Activated naive CD4-positive, alpha-beta T cell treated with anti-CD3 and anti-CD28 coated beads, Interleukin-2, amount 10 ng/mL, durations not matched to agents 7 days and 5 days (primary cell): ENCODE measurements around the gene HGS.

Source experiments
- CTCF ChIA-PET: fragments of 350-600 bp; sonication (Branson Sonifier 250); formaldehyde crosslinking; loops from one replicate; lab custom pipeline; 2021; ENCODE audit warnings: antibody characterized with exemption; lab: Charles Lee
- DNase-seq: peaks from one replicate; pipeline ENCODE4 v3.0.0-alpha.2; 2020
- H3K27ac Mint-ChIP-seq: one replicate; pipeline ENCODE4 v1.8.0; 2021; ENCODE audit warnings: mild to moderate bottlenecking, moderate library complexity, mixed read lengths
- H3K27me3 Mint-ChIP-seq: one replicate; pipeline ENCODE4 v1.8.0; 2021; ENCODE audit warnings: mild to moderate bottlenecking, mixed read lengths
- H3K36me3 Mint-ChIP-seq: one replicate; pipeline ENCODE4 v1.8.0; 2021; ENCODE audit warnings: mixed read lengths
- H3K4me1 Mint-ChIP-seq: one replicate; pipeline ENCODE4 v1.8.0; 2021; ENCODE audit warnings: mixed read lengths
- H3K4me3 Mint-ChIP-seq: one replicate; pipeline ENCODE4 v1.8.0; 2021; ENCODE audit warnings: mild to moderate bottlenecking, moderate library complexity, mixed read lengths
- H3K9me3 Mint-ChIP-seq: one replicate; pipeline ENCODE4 v1.8.0; 2021; ENCODE audit warnings: mixed read lengths

The HGS gene

DNA sequence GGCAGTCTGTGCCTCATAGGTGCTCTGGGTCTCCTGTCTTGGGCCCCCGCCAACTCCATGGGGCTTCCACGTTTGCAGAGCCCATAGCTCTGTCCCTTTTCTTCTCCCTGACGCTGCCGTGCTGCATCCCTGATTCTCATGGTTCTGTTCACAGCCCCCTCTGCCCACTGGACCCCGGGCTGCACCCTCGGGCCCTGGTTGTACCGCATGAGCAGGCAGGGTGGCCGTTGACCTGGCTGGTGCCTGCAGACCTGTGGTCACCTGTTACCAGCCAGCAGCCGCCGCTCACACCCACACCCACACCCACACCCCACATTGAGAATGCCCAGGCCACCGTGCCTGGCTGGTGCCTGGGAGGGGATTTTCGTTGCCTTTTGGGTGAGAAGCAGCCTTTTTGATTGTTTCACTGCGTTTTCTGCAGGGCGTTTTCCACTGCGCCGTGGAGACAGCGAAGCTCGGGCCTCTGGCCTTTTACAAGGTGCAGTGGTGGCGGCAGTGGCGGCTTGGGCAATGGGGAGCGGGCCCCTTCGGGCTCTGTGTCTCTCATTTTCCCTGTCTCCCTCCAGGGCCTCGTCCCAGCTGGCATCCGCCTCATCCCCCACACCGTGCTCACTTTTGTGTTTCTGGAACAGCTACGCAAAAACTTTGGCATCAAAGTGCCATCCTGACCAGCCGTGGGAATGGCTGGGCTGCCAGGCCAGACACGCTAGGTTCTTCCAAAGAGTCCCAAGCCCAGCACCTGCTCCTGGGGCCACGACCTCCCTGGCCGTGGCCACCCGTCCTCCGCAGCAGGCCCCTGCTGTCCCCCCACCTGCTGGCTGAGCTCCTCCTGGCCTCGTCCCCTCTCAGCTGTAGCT, 35.8 kb downstream of the HGS start:
- Mint-ChIP-seq H3K4me3 (no peak overlapping the region), H3K9me3 (no peaks in the 10 kb centered on the region), H3K36me3 (peaks cover 3% of the 10 kb centered on the region), H3K4me1 (peaks cover 3% of the 10 kb centered on the region), H3K27me3 (peaks cover 25% of the 10 kb centered on the region), H3K27ac (no peak overlapping the region)
- DNase-seq = no peak
- CTCF ChIA-PET = no interaction called here

DNA sequence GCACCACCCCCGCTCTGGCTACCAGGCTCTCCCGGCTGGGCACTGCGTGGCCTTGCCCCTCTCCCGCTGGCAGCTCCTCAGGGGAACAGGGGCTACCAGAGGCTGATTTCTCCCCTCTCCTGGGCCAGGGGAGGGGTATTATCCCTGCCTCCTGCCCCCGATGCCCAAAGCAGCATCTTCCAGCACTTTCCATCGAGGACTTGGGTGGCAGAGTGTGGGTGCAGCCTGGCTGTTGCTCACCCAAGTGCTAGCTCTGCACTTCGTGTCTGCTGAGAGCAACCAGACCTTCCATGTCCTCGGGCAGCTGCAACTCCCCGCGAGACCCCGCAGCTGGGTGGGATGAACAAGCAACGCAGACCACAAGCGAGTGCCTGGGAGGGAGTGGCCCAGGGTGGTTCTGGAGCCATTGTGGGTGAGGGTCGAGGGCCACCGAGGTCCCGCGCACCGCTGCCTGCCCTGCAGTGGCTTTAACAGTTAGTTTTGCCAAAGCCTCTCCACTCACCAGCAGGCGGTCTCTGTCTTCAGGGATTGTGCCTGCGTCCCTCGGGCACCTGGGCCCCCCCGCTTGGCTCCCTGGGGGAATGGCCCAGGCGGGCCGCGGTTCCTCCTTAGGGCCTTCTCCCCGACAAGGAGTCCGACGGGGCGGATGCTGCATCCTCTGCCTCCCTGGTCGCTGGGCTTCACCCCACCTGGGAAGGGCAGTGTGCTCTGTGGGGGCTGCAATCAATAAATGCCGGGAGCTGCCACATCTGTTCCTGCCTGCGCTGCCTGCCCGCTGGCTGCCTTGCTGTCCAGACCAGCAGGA, 36.7 kb downstream of the HGS start:
- Mint-ChIP-seq H3K27ac (no peak overlapping the region), H3K4me1 (peaks cover 3% of the 10 kb centered on the region), H3K4me3 (no peak overlapping the region), H3K9me3 (no peaks in the 10 kb centered on the region), H3K36me3 (peaks cover 3% of the 10 kb centered on the region), H3K27me3 (peaks cover 28% of the 10 kb centered on the region)
- DNase-seq = no peak
- CTCF ChIA-PET = interaction anchor here (0.6 to 1.3 kb wide), 2 partner anchors 14 to 17 kb away, joined by 3 to 4 read pairs; no protein-coding TSS in a partner anchor

DNA sequence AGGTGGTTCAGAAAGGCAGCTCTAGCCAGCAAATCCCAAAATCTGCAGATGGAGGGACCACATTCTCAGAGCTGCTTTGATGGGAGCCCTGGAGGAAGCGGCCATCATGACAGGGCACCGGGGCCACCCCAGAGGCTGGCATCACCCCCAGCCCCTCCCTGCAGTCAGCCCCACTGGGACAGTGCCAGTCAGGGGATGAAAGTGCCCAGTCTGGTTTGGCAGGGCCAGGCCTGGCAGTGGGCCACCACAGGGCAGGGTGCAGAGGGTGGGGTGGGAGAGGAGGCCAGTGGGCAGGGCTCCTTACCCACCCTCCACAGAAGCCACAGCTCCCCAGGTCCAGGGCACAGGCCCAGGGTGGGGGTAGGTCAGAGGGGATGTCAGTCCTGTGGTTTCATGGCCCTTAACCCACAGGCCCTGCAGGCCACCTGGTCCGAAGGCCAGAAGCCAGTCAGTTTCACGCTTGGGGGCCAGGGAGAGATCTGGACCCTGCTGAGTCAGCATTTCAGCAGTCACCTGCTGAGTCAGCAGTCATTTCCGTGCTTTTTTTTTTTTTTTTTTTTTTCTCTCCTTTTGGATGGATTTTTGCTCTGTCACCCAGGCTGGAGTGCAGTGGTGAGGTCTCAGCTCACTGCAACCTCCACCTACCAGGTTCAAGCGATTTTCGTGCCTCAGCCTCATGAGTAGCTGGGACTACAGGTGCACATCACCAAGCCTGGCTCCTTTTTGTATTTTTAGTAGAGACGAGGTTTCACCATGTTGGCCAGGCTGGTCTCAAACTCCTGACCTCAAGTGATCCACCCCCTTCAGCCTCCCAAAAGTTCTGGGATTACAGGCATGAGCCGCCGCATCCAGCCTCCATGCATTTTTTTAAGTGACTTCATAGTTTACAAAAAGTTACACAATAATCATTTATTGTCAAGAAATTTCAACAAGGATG, 38.6 kb downstream of the HGS start:
- peaks cover 35% of the 10 kb centered on the region for H3K27me3 Mint-ChIP-seq
- DNase-seq = no peak
- H3K9me3 Mint-ChIP-seq = no peaks in the 10 kb centered on the region
- H3K27ac Mint-ChIP-seq = no peak overlapping the region
- H3K4me3 Mint-ChIP-seq = no peak overlapping the region
- peaks cover 3% of the 10 kb centered on the region for H3K4me1 Mint-ChIP-seq
- peaks cover 3% of the 10 kb centered on the region for H3K36me3 Mint-ChIP-seq
- CTCF ChIA-PET = interaction anchor here (0.7 kb wide), 1 partner anchor 149 kb away, joined by 3 read pairs; no protein-coding TSS in a partner anchor

DNA sequence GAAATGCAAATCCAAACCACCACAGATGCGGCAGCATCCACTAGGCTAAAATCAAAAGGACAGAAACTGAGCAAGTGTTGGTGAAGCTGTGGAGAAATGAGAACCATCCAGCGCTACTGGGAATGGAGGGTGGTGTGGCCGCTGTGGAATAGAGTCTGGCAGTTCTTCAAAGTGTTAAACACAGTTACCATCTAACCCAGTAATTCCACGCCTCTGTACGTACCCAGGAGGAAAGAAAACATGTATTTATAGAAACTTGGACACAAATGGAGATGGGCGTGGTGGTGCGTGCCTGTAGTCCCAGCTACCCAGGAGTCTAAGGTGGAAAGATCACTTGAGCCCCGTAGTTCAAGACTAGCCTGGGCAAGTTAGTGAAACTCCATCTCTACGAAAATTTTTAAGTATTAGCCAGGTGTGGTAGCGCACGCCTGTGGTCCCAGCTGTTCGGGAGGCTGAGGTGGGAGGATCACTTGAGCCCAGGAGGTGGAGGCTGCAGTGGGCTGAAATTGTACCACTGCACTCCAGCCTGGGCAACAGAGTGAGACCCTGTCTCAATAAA, 39.9 kb downstream of the HGS start:
- DNase-seq = no peak
- Mint-ChIP-seq H3K27me3 (peaks cover 39% of the 10 kb centered on the region), H3K4me3 (no peak overlapping the region), H3K36me3 (peaks cover 3% of the 10 kb centered on the region), H3K27ac (no peak overlapping the region), H3K4me1 (peaks cover 3% of the 10 kb centered on the region), H3K9me3 (no peaks in the 10 kb centered on the region)
- CTCF ChIA-PET = no interaction called here

DNA sequence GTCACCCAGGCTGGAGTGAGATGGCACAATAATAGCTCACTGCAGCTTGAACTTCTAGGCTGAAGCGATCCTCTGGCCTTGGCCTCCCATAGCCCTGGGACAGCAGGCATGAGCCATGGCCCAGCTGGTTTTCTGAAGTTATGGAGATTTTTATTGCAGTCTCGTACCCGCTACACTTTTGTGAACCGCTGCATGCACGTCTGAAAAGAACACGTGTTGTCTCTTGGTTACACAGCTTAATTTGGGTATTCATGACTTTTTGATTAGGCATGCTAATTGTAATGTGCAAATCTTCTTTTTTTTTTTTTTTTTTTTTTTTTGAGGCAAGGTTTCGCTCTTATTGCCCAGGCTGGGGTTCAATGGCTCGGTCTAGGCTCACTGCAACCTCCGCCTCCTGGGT, 41.6 kb downstream of the HGS start:
- H3K4me1 Mint-ChIP-seq = peaks cover 3% of the 10 kb centered on the region
- H3K36me3 Mint-ChIP-seq = no peaks in the 10 kb centered on the region
- CTCF ChIA-PET = no interaction called here
- DNase-seq = no peak
- H3K4me3 Mint-ChIP-seq = no peak overlapping the region
- no peak overlapping the region for H3K27ac Mint-ChIP-seq
- peaks cover 39% of the 10 kb centered on the region for H3K27me3 Mint-ChIP-seq
- no peaks in the 10 kb centered on the region for H3K9me3 Mint-ChIP-seq

DNA sequence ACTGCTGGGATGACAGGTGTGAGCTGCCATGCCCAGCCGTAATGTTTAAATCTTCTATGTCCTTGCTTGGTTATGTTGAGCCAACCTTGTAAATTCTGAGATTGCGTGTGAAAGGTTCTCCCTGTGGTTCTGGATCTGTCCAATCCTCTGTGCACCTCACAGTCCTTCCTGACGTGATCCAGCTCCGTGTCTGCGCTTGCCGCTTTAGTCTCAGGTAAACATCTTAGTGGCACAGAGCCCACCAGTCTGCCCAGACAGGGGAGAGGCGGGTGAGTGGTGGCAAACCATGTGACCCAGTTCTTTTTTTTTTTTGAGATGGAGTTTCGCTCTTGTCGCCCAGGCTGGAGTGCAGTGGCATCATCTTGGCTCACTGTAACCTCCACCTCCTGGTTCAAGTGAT, 42.2 kb downstream of the HGS start:
- Mint-ChIP-seq H3K27me3 (peaks cover 44% of the 10 kb centered on the region), H3K36me3 (no peaks in the 10 kb centered on the region), H3K4me3 (no peak overlapping the region), H3K4me1 (peaks cover 5% of the 10 kb centered on the region), H3K27ac (no peak overlapping the region), H3K9me3 (no peaks in the 10 kb centered on the region)
- CTCF ChIA-PET = no interaction called here
- no peak for DNase-seq

DNA sequence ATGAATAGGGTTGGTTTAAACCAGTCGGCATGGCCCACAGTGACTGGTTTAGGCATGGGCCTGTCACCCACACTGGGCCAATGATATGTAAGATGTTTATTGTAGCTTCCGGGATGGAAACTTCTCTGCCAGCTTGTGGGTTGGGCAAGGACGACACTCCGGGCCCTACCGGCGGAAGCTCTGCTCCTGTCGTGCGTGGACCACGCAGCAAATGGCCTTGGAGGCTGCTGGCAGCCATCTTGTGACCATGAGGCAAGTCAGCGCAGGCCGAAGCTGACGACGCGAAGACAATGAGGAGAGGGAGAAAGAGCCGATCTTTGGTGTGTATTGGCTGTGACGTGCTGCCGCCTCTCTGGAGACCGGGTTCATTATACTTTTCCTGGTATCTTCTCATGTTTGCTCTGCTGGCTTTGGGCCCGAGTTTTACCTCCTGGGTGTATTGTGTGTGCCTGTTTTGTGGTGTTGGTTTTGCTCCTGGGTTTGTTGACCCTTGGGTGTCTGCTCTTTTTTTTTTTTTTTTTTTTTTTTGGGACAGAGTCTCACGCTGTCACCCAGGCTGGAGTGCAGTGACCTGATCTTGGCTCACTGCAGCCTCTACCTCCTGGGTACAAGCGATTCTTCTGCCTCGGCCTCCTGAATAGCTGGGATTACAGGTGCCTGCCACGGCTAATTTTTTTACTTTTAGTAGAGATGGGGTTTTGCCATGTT, 43.7 kb downstream of the HGS start:
- Mint-ChIP-seq H3K4me3 (no peak overlapping the region), H3K27me3 (peaks cover 51% of the 10 kb centered on the region), H3K36me3 (no peaks in the 10 kb centered on the region), H3K27ac (no peak overlapping the region), H3K4me1 (peaks cover 9% of the 10 kb centered on the region), H3K9me3 (no peaks in the 10 kb centered on the region)
- CTCF ChIA-PET = no interaction called here
- DNase-seq = no peak

DNA sequence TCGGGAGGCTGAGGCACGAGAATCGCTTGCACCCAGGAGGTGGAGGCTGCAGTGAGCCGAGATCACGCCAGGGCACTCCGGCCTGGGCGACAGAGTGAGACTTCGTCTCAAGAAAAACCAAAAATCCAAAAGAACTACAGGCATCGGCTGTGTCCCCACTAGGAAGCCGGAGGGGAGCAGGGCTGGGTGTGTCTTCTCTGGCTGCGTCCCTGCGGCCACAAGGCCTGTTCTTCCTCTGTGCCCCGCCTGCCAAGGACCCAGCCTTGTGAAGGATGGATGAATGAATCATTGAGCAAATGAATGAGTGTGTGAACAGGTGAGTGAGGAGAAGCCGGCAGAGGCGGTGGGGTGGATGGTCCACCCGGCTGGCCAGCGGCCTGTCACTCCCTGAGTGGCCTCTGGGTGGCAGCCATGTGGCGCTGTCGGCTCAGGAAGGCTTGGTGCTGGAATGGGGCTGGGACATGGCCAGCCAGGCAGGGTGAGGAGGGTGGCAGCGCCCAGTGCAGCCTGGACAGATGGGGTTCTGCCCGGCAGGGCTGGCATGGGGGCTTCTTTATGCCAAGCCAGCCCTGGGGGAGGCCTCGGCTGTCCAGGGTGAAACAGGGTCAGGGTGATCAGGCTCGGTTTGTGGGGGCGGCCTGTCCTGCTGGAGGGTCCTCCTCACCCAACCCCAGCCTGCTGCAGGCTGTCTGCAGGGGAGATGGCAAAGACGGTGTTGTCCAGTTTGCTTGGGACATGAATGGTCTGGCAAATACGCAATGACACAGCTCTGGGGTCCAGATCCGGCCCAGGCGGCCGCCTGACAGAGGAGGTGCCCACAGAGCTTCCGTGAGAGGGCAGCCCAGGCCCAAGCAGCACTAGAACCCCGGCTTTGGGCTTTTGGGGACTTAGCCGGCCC, 49.9 kb downstream of the HGS start:
- H3K4me3 Mint-ChIP-seq = no peak overlapping the region
- H3K27me3 Mint-ChIP-seq = peaks cover 68% of the 10 kb centered on the region
- no peaks in the 10 kb centered on the region for H3K9me3 Mint-ChIP-seq
- no peak overlapping the region for H3K27ac Mint-ChIP-seq
- peaks cover 18% of the 10 kb centered on the region for H3K4me1 Mint-ChIP-seq
- peak; percentile 79 for DNase-seq
- CTCF ChIA-PET = interaction anchor here (1.2 kb wide), 1 partner anchor 12 kb away, joined by 4 read pairs; no protein-coding TSS in a partner anchor
- H3K36me3 Mint-ChIP-seq = no peaks in the 10 kb centered on the region

DNA sequence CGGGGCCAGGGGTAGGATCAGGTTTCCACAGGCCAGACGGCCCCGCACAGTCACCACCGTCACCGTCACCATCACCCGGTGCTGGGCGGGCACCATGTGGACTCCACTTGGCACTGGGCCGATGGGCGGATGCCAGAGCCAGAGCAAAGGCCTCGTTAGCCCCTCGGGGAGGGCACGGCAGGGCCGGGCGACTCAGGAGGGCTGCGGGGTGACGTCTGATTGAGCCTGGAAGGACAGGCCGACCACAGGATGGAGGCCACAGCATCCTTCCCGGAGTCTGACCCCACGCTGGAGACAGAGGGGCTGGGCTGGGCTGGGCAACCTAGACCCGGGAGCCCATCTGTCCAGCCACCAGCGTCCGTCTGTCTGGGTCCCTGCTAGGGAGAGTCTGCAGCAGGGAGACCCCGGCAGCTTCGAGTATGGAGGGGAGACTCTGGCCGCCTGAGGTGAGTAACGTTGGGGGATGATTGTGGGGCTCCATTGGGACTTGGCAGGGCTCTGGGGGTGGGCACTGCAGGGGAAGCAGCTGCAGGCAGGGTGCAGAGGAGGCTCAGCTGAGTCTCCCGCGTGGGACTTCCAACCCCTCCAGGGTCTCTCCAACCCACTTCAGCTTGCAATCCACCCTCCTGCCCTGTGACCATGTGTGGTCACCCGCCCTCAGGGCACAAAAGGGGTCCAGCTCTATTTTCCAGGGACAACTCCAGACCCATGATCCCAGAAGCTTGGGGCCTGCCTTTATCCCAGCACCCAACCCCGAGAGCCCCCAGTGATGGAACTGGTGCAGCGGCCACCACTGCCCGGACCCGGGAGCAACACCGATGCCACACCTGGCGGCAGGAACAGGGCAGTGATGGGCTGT, 50.8 kb downstream of the HGS start:
- H3K27me3 Mint-ChIP-seq = peaks cover 76% of the 10 kb centered on the region
- no peaks in the 10 kb centered on the region for H3K36me3 Mint-ChIP-seq
- no peak overlapping the region for H3K27ac Mint-ChIP-seq
- no peak overlapping the region for H3K4me3 Mint-ChIP-seq
- H3K9me3 Mint-ChIP-seq = no peaks in the 10 kb centered on the region
- peaks cover 18% of the 10 kb centered on the region for H3K4me1 Mint-ChIP-seq
- DNase-seq = no peak
- CTCF ChIA-PET = interaction anchor here (1.1 to 1.7 kb wide), 5 partner anchors 13 to 287 kb away, joined by 3 to 8 read pairs (median 3); partner anchors contain the start of gene SLC25A10

DNA sequence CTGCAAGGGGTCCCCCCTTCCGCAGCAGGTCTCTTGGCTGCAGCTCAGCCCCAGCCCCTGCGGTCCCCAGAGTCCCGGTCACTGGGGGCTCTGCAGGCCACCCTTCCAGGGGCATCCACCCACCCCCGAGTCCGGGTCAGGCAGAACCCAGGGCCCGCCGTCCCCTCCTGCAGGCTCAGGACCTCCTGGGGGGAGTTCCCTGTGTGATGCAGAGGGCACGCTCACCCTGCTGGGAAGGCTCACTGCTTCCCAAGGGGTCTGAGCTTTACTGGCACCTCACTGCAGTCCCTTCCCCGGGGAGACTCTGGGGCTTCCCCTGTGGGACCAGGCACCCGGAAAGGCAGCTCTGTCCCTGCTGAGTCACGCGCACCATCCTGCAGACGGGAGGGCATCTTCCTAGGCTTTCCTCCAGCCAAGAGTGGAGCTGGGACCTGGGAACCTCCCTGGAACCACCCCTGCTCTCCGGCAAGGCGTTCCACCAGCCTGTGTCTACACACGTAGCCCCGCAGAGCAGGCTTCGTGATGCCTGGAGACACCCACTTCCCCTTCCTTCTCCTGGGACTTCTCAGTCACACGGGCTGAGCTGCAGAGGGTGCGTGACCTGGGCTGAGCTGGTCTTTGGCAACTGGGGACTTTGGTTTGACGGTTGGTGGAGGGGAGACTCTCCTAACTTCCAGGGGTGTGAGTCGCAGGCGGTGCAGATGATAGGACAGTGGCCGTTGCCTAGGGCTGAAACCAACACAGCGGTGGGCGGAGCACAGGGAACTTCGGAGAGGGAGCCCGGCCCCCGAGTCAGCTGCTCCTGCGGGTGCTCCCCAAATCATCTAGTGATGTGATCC, 51.7 kb downstream of the HGS start:
- CTCF ChIA-PET = interaction anchor here (1.1 to 1.7 kb wide), 6 partner anchors 14 to 286 kb away, joined by 3 to 8 read pairs (median 3); partner anchors contain the start of genes P4HB and SLC25A10

More for the DNA sequence above, 51.7 kb downstream of the HGS start:
- Mint-ChIP-seq H3K4me3 (peak overlapping the region; percentile 34), H3K9me3 (no peaks in the 10 kb centered on the region), H3K27ac (no peak overlapping the region), H3K27me3 (peaks cover 85% of the 10 kb centered on the region), H3K36me3 (no peaks in the 10 kb centered on the region), H3K4me1 (peaks cover 18% of the 10 kb centered on the region)
- peak; percentile 46 for DNase-seq
